K562 (cell line): Measurements from ENCODE around the gene ZNF473. TPM values are rescaled to one million over a fixed set of nuclear protein-coding genes. Genes with fewer than 3 reads are reported as not detected.
A peak's percentile ranks its signal among the peaks of the same experiment; 100 is the strongest.
"Not testable (repeated sequence)": the region's sequence is repeated elsewhere in the genome, so short reads cannot be mapped to it uniquely, and the experiment has no call there.

Experiments used
- ATAC-seq: fragments of 200-7000 bp; cut with Tn5 transposase; 3 replicates; pipeline ENCODE4 v1.9.1; 2020; ENCODE audit warnings: moderate library complexity
- BruUV-seq: library from RNA; stranded (reverse); fragments of 400-500 nt; replicated peaks from 2 replicates; lab custom pipeline; 2021; lab: Mats Ljungman, UMichigan
- CTCF ChIA-PET: fragments of 300-600 bp; formaldehyde crosslinking; extraction: SDS; loops from one replicate; lab custom pipeline; 2021; ENCODE audit warnings: low intra/inter-chr PET ratio; lab: Yijun Ruan, JAX
- POLR2A ChIA-PET: fragments of 300-600, 350-650 bp; sonication (Branson Sonifier 250); formaldehyde crosslinking; extraction: SDS; loops from one replicate; lab custom pipeline; 2021; ENCODE audit warnings: antibody characterized with exemption, inconsistent platforms; lab: Yijun Ruan, JAX
- DNase-seq, 4 experiments: peaks; one replicate each; pipeline versions ENCODE4 v3.0.0 to v3.0.0-alpha.2; 2011 to 2018; ENCODE audit warnings: low spot score in 3 of 4, mixed read lengths in 3 of 4; ENCODE audit errors: extremely low read depth in 1 of 4
- FAIRE-seq: peaks from 2 replicates; lab custom pipeline; 2011; peaks lifted over from hg19 to GRCh38; lab: Jason Lieb, UNC
- H2AFZ ChIP-seq: 2 replicates; pipeline ENCODE4 v1.6.0; 2011; ENCODE audit warnings: low read depth, low read length, control low read depth, inconsistent platforms
- H3K27ac ChIP-seq: fragments of 200-600 bp; 3 replicates; pipeline ENCODE4 v1.8.0; 2011; ENCODE audit warnings: low read depth, mild to moderate bottlenecking, control low read depth, inconsistent platforms, low read length, moderate library complexity, mixed read lengths; ENCODE audit errors: extremely low read depth
- H3K27me3 ChIP-seq, 2 experiments: fragments of 300-600 bp in 1 of 2; 2 replicates in 1 of 2; 3 replicates in 1 of 2; pipeline versions ENCODE4 v1.6.0 to v1.8.0; 2011; ENCODE audit warnings: inconsistent platforms in 2 of 2, low read length in 2 of 2, mild to moderate bottlenecking in 1 of 2, mixed read lengths in 1 of 2, moderate library complexity in 1 of 2; ENCODE audit not compliant: control insufficient read depth in 2 of 2, insufficient read depth in 2 of 2
- H3K36me3 ChIP-seq: fragments of 300-600 bp; 3 replicates; pipeline ENCODE4 v1.8.0; 2011; ENCODE audit warnings: mild to moderate bottlenecking, low read length, inconsistent platforms; ENCODE audit not compliant: control insufficient read depth, insufficient read depth
- H3K4me1 ChIP-seq, 2 experiments: fragments of 200-600 bp in 1 of 2; replicated peaks in 1 of 2; 2 replicates in 1 of 2; 3 replicates in 1 of 2; pipeline versions ENCODE4 v1.5.1 to v1.8.0; 2011; ENCODE audit warnings: inconsistent platforms in 2 of 2, low read length in 2 of 2, mild to moderate bottlenecking in 1 of 2, mixed read lengths in 1 of 2, moderate library complexity in 1 of 2; ENCODE audit not compliant: control insufficient read depth in 2 of 2, insufficient read depth in 2 of 2
- H3K4me2 ChIP-seq: 2 replicates; pipeline ENCODE4 v1.6.1; 2011; ENCODE audit warnings: low read length, control low read depth, inconsistent platforms, mixed read lengths; ENCODE audit not compliant: insufficient read depth
- H3K4me3 ChIP-seq: fragments of 200-600 bp; sonication (generic), shearing (Covaris generic); 2 replicates; pipeline ENCODE4 v1.5.1; 2016; ENCODE audit warnings: control low read depth, inconsistent platforms
- H3K79me2 ChIP-seq: fragments of 200-600 bp; 3 replicates; pipeline ENCODE4 v1.8.0; 2011; ENCODE audit warnings: low read length, inconsistent platforms; ENCODE audit not compliant: control insufficient read depth, insufficient read depth
- H3K9ac ChIP-seq, 2 experiments: 2 replicates each; pipeline versions ENCODE4 v1.6.0 to v1.6.1; 2011; ENCODE audit warnings: low read depth in 2 of 2, low read length in 2 of 2, control low read depth in 1 of 2, inconsistent platforms in 1 of 2, mild to moderate bottlenecking in 1 of 2, mixed read lengths in 1 of 2; ENCODE audit not compliant: insufficient read depth in 1 of 2
- H3K9me1 ChIP-seq: one replicate; pipeline ENCODE4 v1.6.0; 2011; ENCODE audit warnings: inconsistent platforms, mild to moderate bottlenecking, low read length, moderate library complexity; ENCODE audit not compliant: control insufficient read depth, insufficient read depth
- H3K9me3 ChIP-seq: replicated peaks from 2 replicates; pipeline ENCODE4 v1.5.1; 2011; ENCODE audit warnings: low read depth, low read length, inconsistent platforms; ENCODE audit not compliant: control insufficient read depth, insufficient read depth
- H4K20me1 ChIP-seq: replicated peaks from 2 replicates; pipeline ENCODE4 v1.6.1; 2011; ENCODE audit warnings: low read length, inconsistent platforms, mixed read lengths; ENCODE audit not compliant: control insufficient read depth, insufficient read depth
- MAZ ChIP-seq, 2 experiments: fragments of 450-650 bp in 1 of 2; sonication (generic) in 1 of 2; formaldehyde crosslinking; IDR thresholded peaks in 1 of 2; conservative IDR thresholded peaks in 1 of 2; 2 replicates each; pipeline versions ENCODE4 v1.4.0 to v1.5.0; 2020; ENCODE audit warnings: mild to moderate bottlenecking in 1 of 2, missing genetic modification reagents in 1 of 2
- RCOR1 ChIP-seq, 2 experiments: IDR thresholded peaks; 2 replicates each; pipeline ENCODE4 v1.6.1; 2012; ENCODE audit warnings: low read depth in 2 of 2, low read length in 2 of 2, borderline replicate concordance in 1 of 2, improper control_type of control experiment in 1 of 2
- WGBS: fragments of 100-300 bp; shearing (Covaris generic); methylation state at CpG from one replicate; pipeline ENCODE4 v1.1.6; 2016; ENCODE audit warnings: low coverage, mixed read lengths; ENCODE audit not compliant: insufficient coverage; ENCODE audit errors: missing lambda C conversion rate; 5-methylcytosine and 5-hydroxymethylcytosine counted together
- in situ Hi-C: fragments of 300-500 bp; cut with MboI; formaldehyde crosslinking; loops from 4 replicates; pipeline ENCODE4 v1.15.0; 2018; ENCODE audit warnings: inconsistent platforms, mixed read lengths
- intact Hi-C: fragments of 100-400 bp; cut with micrococcal nuclease; formaldehyde crosslinking; loops from 2 replicates; pipeline ENCODE4 v1.14.2; 2022
- polyA plus RNA-seq, 8 experiments: library from polyadenylated mRNA; depleted of rRNA in 4 of 8; stranded (reverse) in 5 of 8; unstranded in 3 of 8; fragments of >200 nt; fragmentation: Nextera tagmentation in 2 of 8; fragmentation: Illumina TruSeq in 1 of 8; extraction: Ambion mirVana in 2 of 8; extraction: Trizol in 1 of 8; gene quantifications; 2 replicates each; pipeline versions ENCODE4 v1.2.1 to v1.2.3, GENCODE V29; 2011 to 2014; ENCODE audit warnings: inconsistent platforms in 1 of 8, missing spikeins in 1 of 8
- total RNA-seq, 7 experiments: library from RNA; depleted of rRNA in 6 of 7; stranded (reverse); fragments of >200 nt in 6 of 7; fragmentation: Illumina TruSeq in 2 of 7; extraction: Trizol in 2 of 7; gene quantifications; 2 replicates each; pipeline versions ENCODE4 v1.2.1 to v1.2.3, GENCODE V29; 2011 to 2021; ENCODE audit warnings: low replicate concordance in 1 of 7

The ZNF473 gene
- total and polyA plus RNA-seq, 9 of the 15 experiments (the other 6 are each of a cell fraction or from before 2014, with no cell fraction given), result 8.2 to 34.0 (median 28.5) TPM

DNA sequence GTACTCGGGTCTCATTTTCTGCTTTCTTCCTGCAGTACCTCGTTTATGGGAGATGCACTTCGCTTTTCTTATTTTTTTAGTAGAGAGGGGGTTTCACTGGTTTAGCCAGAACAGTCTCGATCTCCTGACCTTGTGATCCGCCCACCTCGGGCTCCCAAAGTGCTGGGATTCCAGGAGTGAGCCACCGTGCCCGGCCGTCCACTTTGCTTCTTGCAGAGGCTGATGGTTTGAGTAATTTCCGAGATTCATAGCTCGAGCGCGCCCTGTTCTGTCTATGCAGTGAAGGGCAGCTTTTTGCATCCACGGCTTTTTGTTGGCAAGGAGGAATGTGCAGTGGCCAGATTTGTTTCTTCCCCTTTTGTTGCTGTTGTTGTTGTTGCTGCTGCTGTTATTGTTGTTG, 73.1 kb downstream of the ZNF473 start:
- H2AFZ ChIP-seq, H3K9me3 ChIP-seq, H3K36me3 ChIP-seq, POLR2A ChIA-PET, intact Hi-C loops, H3K9me1 ChIP-seq, H3K27ac ChIP-seq, CTCF ChIA-PET, FAIRE-seq, H4K20me1 ChIP-seq, H3K4me1 ChIP-seq, BruUV-seq, DNase-seq, H3K79me2 ChIP-seq, H3K27me3 ChIP-seq: not testable (repeated sequence)
- 5% methylated on average over 11 of the region's 14 CpGs for WGBS
- TF ChIP-seq RCOR1 (IDR thresholded peaks at IDR 0.05; ENCODE audit: borderline replicate concordance in 1 of 2, low read depth in 2 of 2, low read length in 2 of 2) (0 out of 4 replicates have a peak, but pooled peaks of 1 of the 2 experiments have one; percentile 8), MAZ (CRISPR knock-in tag; conservative IDR thresholded peaks at IDR 0.05 in 1 of 2, IDR thresholded peaks at IDR 0.05 in 1 of 2) (0 out of 4 replicates have a peak, but pooled peaks of 1 of the 2 experiments have one; percentile 28)
- Histone ChIP-seq H3K9ac (peak overlapping the region in 1 of 2 experiments; percentile 64; a peak in 1 of 4 replicates), H3K4me2 (peak overlapping the region; percentile 47), H3K4me3 (peak overlapping the region; percentile 27)
- in situ Hi-C loops, result loop anchor here (5.0 to 10.0 kb wide), 2 partner anchors 38 to 164 kb away; no protein-coding TSS in a partner anchor
- peak; percentile 75 for ATAC-seq

GRCh38 chr19:50099696-50100095, 73.9 kb downstream of the ZNF473 start:
- ATAC-seq, DNase-seq, H3K4me1 ChIP-seq, CTCF ChIA-PET, H2AFZ ChIP-seq, H3K9ac ChIP-seq, H3K27ac ChIP-seq, POLR2A ChIA-PET, H3K36me3 ChIP-seq, H3K9me3 ChIP-seq, H3K27me3 ChIP-seq, H3K4me2 ChIP-seq, H3K9me1 ChIP-seq, H4K20me1 ChIP-seq, H3K79me2 ChIP-seq, FAIRE-seq, H3K4me3 ChIP-seq, intact Hi-C loops: not testable (repeated sequence)
- WGBS, result 12% methylated on average over 7 of the region's 14 CpGs
- in situ Hi-C loops, result loop anchor here (5.0 to 25.0 kb wide), 5 partner anchors 38 to 1987 kb away; partner anchors contain the start of genes CARD8, PLA2G4C and ZNF114
- TSS peak; percentile 100 for BruUV-seq

DNA sequence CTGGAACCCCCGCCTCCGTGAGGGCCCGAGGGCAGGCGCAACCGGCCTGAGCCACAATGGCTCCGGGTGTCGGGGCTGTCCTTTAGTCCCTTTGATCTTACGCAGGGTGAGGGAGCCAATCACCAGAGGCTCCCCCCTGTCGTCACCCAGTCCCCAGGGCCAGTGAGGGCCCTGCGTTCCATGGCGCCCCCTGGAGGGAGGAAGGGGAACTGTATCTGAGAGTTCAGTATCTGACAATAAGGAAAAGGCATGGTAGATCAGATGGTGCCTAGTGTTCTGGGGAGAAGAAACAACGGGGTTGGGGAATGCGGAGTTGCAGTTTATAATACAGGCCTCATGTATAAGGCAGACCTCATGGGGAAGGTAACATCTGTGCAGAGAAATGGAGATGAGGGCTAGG, 75.1 kb downstream of the ZNF473 start:
- intact Hi-C loops, BruUV-seq, H2AFZ ChIP-seq, H3K4me1 ChIP-seq, H3K4me3 ChIP-seq, H3K9me3 ChIP-seq, H3K27me3 ChIP-seq, DNase-seq, POLR2A ChIA-PET, H3K27ac ChIP-seq, H3K9ac ChIP-seq, H3K79me2 ChIP-seq, H3K4me2 ChIP-seq, FAIRE-seq, CTCF ChIA-PET, H3K9me1 ChIP-seq, H3K36me3 ChIP-seq, H4K20me1 ChIP-seq: not testable (repeated sequence)
- no CpG with 5 or more reads among the region's 13 CpGs for WGBS
- peak; percentile 73 for ATAC-seq
- in situ Hi-C loops, result loop anchor here (25.0 kb wide), 3 partner anchors 1514 to 1989 kb away; partner anchors contain the start of genes CARD8, PLA2G4C and ZNF114
